GM19395 (cell line): ENCODE data around the gene KIF23.
"Not testable (repeated sequence)": the region's sequence is repeated elsewhere in the genome, so short reads cannot be mapped to it uniquely, and the experiment has no call there.

ENCODE experiments used
- ATAC-seq: cut with Tn5 transposase; IDR thresholded peaks from one replicate; pipeline ENCODE4 v1.9.1; 2021; ENCODE audit warnings: mild to moderate bottlenecking, moderate library complexity; ENCODE audit not compliant: unreplicated experiment

The KIF23 gene

GRCh38 chr15:69413822-69414700 is at the start of gene KIF23:
KIF23 (plus strand) TSS chr15:69414349; CDS start chr15:69414466, 117 bp downstream.
- peak; percentile 96 for ATAC-seq

- ATAC-seq, result no peak
These were observed 46.9 kb upstream of the KIF23 start for GRCh38 chr15:69367236-69367635.

- no peak for ATAC-seq
These were observed 44.5 kb upstream of the KIF23 start for GRCh38 chr15:69369631-69370030.

- no peak for ATAC-seq
These were observed 40.7 kb upstream of the KIF23 start for GRCh38 chr15:69373406-69373805.

- no peak for ATAC-seq
These were observed 38.9 kb upstream of the KIF23 start for GRCh38 chr15:69375151-69375790.

- no peak for ATAC-seq
These were observed 36.8 kb upstream of the KIF23 start for GRCh38 chr15:69377216-69377970.

DNA sequence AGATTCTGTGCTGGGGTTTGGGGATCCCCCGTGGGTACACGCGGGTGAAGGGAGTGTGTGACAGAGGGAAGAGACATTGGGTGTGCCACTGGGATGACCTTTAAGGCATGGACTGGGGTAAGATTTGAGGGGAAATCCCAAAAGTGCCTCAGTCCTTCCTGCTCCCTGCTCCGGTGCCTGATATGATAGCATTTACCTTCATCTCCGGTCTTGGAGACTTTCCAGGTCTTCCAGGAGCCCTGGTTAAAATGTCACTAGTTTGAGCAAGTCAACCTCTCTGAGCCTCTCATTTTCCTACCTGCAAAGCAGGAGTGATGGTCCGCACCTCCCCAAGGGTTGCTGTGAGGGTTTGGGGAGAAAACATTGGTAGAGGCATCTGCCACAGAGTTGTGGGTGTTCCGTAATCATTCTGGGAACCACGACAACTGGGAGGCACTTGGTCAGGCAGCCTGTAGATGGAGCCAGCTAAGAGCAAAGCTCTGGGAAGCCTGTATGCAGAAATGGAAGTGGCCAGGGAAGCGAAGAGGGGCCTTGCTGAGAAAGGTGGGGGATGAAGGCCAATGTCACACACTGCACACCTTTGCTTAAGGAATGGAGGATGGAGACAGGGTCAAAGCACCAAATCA is 33.9 kb upstream of the KIF23 start:
- no peak for ATAC-seq

DNA sequence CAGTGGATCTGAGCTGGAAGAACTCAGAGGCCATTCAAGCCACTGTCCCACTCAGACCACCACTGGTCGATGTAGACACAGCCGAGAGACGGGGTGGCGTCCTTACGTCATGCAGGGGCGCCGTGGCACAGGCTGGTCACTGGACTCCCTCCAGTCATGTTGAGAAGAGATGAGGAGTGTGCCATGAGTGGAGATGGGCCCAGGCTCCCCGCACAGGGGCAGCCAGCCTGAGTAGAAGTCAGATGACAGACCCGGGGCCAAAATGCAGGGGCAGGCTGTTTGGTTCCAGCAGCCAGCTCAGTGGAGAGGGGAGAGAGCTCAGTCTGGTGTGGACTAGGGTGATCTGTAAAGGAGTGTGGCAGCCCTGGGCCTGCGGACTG is 33.4 kb upstream of the KIF23 start:
- ATAC-seq, result no peak

- not testable (repeated sequence) for ATAC-seq
These were observed 32.0 kb upstream of the KIF23 start for GRCh38 chr15:69382176-69382575.

- ATAC-seq, result not testable (repeated sequence)
These were observed 30.1 kb upstream of the KIF23 start for GRCh38 chr15:69384066-69384465.

- ATAC-seq, result no peak
These were observed 29.2 kb upstream of the KIF23 start for GRCh38 chr15:69384626-69385598.

DNA sequence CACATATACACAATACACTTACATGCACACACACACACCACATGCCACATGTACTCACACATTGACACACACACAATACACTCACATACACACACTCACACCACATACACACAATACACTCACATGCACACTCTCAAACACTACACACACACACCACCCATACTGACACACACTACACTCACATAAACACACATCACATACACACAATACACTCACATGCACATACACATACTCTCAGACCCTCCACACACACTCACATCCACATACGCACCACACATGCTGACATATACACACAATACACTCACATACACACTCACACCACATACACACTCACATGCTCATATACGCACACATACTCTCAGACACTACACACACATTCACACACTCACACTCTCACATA is 28.3 kb upstream of the KIF23 start:
- ATAC-seq, result no peak

GRCh38 chr15:69386284-69386683 is 27.9 kb upstream of the KIF23 start:
- no peak for ATAC-seq

- ATAC-seq, result no peak
These were observed 25.9 kb upstream of the KIF23 start for GRCh38 chr15:69388260-69388705.

- no peak for ATAC-seq
These were observed 24.7 kb upstream of the KIF23 start for GRCh38 chr15:69389426-69389825.

DNA sequence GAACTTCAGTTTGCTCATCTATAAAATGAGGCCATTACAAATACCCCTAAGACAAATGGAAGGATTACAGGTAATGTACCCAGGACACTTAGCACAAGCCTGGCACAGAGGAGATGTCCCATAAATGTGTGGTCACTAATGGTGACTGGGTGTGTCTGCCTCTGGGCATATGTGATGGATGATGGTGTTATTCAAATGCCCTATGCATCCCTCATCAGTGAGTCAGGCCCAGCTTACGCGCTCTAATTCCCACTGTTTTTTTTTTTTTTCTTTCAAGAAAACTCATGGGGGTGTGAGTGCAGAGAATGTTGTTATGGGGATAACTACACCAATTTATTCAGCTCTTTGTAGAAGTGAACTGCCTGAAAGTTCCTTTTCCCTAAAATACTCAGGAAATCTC is 23.6 kb upstream of the KIF23 start:
- no peak for ATAC-seq

GRCh38 chr15:69391046-69391757 is 22.9 kb upstream of the KIF23 start:
- ATAC-seq, result no peak

DNA sequence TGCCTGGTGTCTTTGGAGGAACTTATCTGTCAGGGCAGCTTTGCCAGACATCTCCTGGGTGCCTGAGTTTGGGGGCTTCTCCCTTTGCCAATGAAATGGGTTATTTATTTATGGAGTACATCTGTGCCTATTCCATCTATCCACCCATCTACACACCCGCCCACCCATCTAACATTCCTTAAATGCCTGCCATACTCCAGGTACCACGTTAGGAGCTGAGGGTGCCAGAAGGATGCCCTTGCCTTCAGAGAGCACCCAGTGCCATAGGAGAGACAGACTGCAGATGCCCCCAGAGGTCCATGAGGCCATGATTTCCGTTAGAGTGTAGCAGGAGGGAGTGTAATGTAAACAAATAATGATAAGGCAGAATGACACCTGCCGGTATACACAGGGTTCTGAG is 21.8 kb upstream of the KIF23 start:
- no peak for ATAC-seq

GRCh38 chr15:69393831-69394491 is 20.2 kb upstream of the KIF23 start:
- no peak for ATAC-seq
